ENCODE data around the gene ZNF436.

- TF ChIP-seq POLR2A (IDR thresholded peaks at IDR 0.05) (no peak), CTCF (IDR thresholded peaks at IDR 0.05) (no peak)
Observed at GRCh38 chr1:23389837-23390321, 20.2 kb upstream of the ZNF436 start.
